HG03060 (cell line): ENCODE data around the gene IQGAP2.

Source experiments
- ATAC-seq: cut with Tn5 transposase; IDR thresholded peaks from one replicate; pipeline ENCODE4 v1.9.1; 2021; ENCODE audit warnings: low read depth, moderate number of reproducible peaks; ENCODE audit not compliant: unreplicated experiment

The IQGAP2 gene

GRCh38 chr5:76384189-76384588 is 18.9 kb upstream of the IQGAP2 start:
- no peak for ATAC-seq

DNA sequence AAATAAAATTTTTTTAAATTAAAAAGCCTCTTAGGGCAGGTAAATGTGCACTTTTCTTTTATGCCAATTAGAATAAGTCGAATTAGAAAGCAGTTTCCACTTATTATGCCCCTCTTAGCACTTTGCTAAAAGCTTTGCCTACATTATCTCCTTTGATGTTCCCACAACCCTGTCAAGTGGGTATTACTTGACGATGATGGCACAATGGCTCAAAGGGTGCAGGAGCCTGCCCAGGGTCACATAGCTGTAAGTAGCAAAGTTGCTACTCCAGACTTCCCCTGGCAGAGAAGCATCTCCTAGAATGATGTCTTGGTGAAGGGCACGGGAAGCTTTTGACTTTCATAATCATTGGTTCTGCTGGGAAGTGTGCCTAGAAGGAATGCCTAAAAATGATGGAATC is 18.4 kb upstream of the IQGAP2 start:
- no peak for ATAC-seq

GRCh38 chr5:76385540-76385939 is 17.5 kb upstream of the IQGAP2 start:
- no peak for ATAC-seq

DNA sequence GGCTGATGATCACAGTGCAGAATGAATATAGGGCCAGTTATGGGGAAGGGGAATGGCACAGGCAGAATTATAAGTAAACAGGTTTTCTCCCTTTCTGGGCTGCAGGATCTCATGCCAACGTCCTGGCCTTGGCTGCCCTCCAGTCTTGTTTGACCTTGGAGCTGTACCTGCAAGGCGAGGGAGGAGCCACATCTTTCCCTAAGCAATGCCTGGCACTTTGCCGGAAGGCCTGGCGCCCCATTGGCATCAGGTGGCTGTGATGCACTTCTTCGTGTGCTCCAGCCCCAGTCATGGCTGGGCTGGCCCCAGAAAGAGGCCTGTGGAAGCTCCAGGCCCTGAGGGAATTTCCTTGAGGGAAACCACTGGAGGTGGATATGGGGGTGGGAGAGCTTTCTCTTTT is 16.7 kb upstream of the IQGAP2 start:
- no peak for ATAC-seq

DNA sequence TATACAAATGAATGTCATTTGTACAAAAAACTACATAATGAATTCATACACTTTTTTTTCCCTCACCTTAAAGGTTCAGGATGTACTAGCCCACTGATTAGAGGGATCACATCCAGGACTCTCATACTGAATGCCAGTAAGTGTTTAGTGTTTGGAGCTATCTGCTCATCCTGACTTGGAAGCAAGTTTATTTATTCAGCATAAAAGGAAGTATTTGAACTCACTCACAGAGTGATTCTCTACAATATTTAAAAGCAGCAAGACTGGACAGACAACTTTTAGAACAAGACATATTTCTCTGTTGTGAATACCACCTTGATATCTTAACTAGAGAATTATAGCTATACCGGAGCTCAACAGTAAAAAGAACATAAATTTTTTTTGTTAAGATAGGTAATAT is 14.8 kb upstream of the IQGAP2 start:
- no peak for ATAC-seq

- ATAC-seq = no peak
Measured at GRCh38 chr5:76388791-76389512, 14.1 kb upstream of the IQGAP2 start.

- ATAC-seq = no peak
Measured at GRCh38 chr5:76389513-76390154, 13.5 kb upstream of the IQGAP2 start.

DNA sequence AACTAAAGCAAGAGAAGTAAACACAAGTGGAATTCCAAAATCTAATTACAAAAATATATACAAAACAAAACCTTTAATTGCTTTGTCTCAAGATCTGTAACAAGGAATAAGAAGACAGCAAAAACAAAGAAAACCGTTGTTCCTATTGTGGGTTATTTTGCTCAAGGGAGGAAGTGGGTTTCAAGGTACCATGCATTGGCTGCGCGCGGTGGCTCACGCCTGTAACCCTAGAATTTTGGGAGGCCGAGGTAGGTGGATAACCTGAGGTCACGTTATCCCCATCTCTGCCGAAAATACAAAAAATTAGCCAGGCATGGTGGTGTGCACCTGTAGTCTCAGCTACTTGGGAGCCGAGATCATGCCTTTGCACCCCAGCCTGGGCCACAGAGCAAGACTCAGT is 12.1 kb upstream of the IQGAP2 start:
- ATAC-seq = no peak

DNA sequence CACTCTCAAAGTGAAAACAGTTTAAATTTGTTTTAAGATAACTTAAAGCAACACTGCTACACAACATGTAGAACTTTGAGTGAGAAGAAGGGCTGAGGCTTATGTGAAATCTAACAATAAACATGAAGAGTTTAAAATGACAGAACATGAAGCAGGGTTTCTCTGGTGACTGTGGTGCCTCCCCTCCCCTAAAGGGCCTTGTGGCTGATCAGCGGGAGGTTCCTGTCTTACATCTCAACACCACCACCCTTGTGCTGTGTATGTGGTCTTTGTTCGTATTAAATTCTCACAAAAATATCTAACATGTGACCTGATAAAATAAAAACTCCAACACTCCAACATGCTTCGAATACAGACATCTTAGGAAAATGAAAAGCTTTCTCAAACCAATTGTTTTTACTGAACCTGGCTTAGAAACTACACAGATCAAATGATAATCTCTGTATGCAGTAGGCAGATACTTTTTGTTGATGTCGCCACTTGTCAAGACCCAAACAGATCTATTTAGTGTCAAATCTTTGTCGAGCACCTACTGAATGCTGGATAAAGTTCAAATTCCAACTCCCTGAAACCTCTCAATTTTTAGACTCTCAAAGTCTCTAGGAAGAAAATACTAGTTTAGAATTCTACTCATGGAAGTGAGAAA is 9.9 kb upstream of the IQGAP2 start:
- ATAC-seq = no peak

DNA sequence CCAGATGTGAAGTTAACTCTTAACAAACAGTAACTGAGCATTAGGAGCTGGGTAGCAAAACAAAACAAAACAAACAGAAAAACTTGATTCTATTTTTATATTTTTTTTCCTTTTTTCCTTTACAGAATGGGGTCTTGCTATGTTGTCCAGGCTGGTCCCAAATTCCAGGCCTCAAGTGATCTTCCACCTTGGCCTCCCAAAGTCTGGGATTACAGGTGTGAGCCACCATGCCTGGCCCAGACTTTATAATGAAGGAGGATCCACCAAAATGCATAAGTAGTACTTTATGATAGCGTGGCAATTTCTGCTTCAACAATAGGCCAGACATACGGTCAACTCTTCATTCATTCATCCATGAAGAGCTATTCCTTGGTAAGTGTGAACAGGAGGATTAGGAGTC is 5.9 kb upstream of the IQGAP2 start:
- no peak for ATAC-seq

- ATAC-seq = no peak
Measured at GRCh38 chr5:76399268-76399667, 3.8 kb upstream of the IQGAP2 start.

DNA sequence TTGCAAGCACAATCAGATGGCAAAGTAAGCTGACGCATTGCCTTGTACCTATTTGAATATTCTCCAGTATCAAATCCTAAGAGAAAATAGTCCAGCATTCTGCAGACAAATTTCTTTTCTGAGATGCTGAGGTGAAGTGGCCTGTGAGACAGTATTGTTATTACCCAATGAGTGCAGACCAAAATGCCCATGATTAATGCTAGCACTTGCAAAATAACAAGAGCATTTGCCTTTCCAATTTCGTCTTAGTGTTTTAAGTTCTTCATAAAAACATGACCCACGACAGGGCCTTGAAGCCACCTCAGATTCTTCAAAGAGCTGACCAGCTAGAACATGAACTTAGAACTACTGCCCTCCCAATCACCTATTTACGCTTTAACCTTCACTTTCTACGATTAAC is 2.6 kb upstream of the IQGAP2 start:
- ATAC-seq = no peak

DNA sequence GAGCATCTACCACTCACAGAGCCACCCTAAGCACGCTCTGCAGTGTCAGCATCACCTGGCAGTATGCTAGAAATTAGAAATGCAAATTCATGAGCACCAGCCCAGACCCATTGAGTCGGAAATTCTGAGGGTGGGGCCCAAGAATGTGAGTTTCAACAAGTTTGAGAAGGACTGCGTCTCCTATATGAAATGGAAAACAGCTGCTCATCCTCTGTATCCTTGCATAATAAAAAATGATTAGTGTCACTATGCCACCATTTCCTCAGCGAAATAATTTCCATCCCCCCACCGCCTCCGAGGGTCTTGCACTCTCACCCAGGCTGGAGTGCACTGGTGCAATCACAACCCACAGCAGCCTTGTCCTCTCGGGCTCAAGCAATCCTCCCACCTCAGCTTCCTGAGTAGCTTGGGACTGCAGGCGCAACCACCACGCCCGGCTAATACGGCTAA is 1.3 kb upstream of the IQGAP2 start:
- ATAC-seq = no peak

- ATAC-seq = peak; percentile 30
Measured at GRCh38 chr5:76402251-76402885, 717 bp upstream of the IQGAP2 start.

DNA sequence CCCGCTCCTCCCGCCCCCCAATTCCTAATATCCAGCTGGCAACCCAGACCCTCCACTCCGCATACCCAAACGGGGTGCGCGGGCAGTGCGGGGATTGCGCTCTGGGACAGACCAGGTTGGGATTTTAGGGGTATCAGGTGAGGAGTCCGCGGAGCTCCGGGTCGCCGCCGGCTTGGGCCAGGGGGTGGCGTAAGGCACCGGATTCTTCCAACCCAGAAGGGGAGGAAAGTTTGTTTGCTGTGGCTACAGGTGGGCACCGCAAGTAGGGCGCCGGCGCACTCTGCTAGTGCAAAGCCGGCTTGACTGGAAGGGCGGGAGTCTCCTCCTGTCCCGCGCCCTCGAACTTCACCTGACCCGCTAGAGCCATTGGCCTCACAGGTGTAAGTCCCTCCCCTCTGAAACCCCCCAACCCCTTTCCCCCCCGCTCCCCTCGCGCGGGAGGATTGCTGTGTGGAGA is 709 bp downstream of the IQGAP2 start:
- no peak for ATAC-seq

- no peak for ATAC-seq
Measured at GRCh38 chr5:76404223-76405211, 1.4 kb downstream of the IQGAP2 start.

DNA sequence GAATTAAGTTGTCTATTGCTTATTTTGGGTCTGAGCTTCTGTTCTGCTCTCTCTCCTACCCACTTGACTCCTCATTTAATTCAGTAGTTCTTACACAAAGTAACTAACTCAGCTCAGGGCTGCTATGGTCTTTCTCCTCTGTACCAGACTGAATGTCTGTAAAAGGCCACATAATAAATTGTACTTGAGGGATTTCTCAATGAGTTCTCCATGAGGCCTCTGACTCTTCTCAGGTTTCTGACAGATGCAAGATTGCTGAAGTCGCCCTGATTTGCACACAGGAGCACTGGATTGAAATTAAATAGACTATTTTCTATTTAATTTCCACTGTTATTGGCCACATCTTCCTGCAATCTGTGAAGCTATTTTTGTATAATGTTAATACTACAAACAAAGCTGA is 2.9 kb downstream of the IQGAP2 start:
- no peak for ATAC-seq

DNA sequence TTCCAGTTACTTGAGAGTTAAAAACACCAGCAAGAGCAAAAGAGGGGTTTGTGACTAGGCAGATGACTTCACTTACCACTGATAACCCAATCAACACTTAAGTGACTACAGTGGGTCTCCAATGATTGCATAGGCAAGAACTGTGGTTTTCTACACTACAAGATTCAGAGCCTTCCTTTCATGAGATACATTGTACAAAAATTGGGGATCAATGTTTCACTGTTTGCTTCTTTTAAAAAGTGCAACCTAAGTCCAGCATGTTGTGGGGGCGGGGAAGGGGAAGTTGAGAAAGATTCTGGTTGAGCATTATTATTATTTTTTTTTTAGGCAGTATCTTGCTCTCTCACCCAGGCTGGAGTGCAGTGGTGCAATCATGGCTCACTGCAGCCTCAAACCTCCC is 3.6 kb downstream of the IQGAP2 start:
- ATAC-seq = no peak

DNA sequence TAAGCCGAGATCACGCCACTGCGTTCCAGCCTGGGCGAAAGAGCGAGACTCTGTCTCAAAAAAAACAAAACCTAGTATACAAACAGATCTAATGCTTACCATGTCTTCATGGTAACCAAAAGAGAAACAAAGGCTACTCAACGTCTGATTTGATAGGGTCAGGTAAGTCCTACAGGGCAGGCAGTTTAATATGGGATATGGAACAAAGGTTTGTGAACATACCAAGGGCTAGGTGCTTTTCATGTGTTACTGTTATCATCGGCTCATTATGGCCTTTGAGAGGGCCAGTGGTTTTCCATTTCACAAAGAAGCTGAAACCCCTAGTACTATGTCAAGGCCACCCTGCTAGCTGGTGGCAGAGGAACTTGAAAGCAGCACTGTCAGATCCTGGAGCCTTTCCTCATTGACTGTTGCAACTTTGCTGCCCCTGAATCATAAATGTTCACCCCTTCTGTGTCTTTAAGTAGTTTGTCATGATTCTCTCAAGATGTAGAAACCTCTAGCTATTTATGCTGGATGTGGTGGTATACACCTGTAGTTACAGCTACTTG is 5.1 kb downstream of the IQGAP2 start:
- no peak for ATAC-seq

- ATAC-seq = no peak
Measured at GRCh38 chr5:76412511-76412910, 9.4 kb downstream of the IQGAP2 start.
